Measurements from ENCODE around the gene HARBI1.

The HARBI1 gene
- total RNA-seq, result 8.1 to 9.7 reads per million in 2 donors

DNA sequence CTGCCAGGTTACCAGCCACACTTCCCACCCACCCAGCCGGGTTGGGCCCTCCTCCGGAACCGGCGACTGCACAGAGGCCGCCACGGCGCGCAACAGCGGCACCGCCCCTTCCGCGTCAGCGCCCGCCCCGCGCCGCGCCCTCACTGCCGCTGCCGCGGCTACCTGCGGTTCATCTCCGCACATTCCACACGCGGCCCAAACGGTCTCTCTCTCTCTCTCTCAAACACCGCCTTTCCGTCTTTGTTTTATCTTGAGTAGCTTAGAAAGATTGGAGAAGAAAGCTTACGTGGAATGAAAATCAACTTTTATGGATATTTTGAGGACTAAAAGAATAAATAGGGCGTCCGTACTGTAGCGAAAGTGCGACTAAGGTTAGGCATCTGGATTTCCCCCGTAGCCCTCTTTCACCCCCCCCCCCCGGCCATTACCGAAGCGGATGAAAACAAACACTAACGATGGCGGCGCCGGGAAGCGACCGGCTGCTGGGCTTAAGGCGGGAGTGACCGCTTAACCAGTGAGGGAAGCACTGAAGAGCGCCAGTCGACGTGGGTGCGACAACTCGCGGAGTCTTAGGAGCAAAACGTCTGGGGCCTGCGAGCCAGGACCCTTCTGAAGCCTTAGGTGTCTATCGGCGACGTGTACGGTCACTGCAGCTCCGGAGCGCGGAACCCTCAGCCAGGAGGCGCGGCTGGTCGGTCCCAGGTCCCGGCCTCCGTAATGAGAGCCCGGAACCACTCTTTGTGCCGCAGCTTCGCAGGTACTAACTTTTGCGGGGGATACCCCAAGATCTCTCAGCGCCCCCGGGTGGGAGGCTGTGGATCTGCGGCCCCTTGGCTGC, at the start of gene HARBI1, which contains the start of gene ATG13:
Gene HARBI1 (minus strand): TSS at position 94 of the 838 bp plus-strand sequence. CDS start 990 bp downstream, outside the sequence.
Gene ATG13 (plus strand): TSS at position 420 of the 838 bp plus-strand sequence. CDS start 26,739 bp downstream, outside the sequence.
- peak; percentile 89 for DNase-seq

- DNase-seq, result no peak
Measured at GRCh38 chr11:46666516-46666915, 49.5 kb upstream of the HARBI1 start.

DNA sequence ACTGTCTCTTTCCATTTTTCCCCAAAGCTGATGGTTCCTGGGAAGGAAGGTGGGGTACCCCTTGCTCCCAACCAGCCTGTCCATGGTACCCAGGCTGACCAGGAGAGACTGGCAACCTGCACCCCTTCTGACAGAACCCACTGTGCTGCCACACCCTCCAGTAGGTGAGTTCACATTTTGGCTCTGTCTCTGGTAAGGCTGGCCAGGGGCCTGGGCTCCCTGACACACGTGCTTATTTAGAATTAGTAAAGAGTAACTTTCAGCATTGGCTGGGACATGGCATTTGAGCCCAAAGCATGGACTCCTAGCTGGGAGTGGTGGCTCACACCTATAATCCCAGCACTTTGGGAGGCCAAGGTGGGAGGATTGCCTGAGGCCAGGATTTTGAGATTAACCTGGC, 48.3 kb upstream of the HARBI1 start:
- no peak for DNase-seq

DNA sequence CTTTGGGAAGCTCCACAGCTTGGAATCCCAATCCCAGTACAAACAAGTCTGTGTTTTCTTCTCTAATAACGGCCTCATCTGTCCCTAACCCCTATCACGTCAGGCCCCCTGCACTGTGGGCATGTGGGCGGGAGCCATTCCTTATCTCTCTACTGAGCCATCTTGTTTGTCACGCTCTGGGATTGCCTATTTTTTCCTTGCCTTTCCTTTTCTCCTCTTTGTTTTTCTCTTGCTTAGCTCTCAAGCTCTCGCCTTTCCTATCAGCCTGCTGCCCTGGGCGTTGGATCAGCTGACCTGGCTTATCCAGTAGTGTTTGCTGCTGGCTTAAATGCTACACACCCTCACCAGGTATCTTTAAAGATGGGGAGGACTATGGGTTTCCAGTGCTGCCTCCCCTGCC, 47.6 kb upstream of the HARBI1 start:
- no peak for DNase-seq

DNA sequence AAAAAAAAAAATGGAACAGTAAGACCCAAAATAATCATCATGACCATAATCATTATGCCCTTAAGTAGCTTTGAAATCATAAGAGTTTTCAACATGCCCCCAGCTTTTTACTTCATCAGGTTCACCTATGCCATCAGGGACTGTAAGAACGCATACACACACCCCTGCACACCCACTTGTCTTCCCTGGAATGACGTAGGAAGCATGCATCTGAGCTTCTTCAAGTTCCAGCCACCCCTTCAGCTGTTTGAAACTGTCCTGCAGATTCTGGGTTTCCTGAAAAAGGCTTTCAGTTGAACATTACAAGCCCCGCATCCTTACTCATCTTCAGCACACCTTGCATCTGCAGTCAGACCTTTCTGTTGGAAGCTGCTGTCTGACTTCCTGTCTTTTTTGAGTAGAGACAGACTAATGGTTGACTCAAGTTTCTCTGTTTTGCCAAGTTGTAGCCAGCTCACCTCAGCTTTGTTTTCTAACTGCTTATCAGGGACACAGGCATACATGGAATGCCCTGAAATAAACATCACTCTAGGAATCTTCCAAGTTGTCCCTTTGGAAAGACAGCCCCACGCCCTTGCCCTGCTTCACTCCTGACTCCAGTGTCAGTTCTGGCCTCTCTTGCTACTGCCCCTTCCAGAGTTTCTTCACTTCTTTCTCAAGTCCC, 46.4 kb upstream of the HARBI1 start:
- no peak for DNase-seq

GRCh38 chr11:46662366-46662765, 45.3 kb upstream of the HARBI1 start:
- DNase-seq, result no peak

GRCh38 chr11:46661836-46662235, 44.8 kb upstream of the HARBI1 start:
- DNase-seq, result no peak

DNA sequence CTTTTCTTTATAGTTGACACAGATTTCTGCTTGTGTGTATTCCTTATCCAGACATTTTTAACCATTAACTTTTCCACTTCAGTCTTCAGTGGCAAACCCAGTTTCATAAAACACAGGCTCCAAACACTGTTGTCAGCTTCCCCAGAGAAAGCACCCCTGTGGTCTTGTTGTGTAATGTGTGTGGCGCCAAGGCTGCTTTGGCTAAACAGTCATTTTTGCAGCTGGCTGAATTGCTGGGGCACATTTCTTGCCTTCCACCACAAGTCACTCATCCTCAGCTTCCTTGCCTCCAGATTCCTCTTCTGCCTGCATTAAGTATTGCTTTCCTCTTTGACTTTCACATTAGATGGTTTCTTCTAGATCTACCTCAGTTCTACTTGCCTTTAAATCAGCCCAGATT, 42.9 kb upstream of the HARBI1 start:
- no peak for DNase-seq

GRCh38 chr11:46658259-46658658, 41.2 kb upstream of the HARBI1 start:
- no peak for DNase-seq

GRCh38 chr11:46657186-46657585, 40.2 kb upstream of the HARBI1 start:
- no peak for DNase-seq

DNA sequence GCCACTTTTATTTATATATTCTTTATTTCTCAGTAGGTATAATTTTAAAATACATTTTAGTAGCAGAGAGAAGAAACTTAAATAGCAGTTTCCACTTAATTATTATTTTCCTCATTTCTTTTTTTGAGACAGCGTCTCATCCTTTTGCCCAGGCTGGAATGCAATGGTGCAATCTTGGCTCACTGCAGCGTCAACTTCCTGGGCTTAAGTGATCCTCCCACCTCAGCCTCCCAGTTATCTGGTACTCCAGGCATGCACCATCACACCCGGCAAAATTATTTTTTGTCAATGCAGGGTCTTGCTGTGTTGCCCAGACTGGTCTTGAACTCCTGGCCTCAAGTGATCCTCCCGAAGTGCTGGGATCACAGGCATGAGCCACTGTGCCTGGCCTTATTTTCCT, 38.6 kb upstream of the HARBI1 start:
- DNase-seq, result no peak

GRCh38 chr11:46649180-46649738, 32.2 kb upstream of the HARBI1 start:
- DNase-seq, result no peak

DNA sequence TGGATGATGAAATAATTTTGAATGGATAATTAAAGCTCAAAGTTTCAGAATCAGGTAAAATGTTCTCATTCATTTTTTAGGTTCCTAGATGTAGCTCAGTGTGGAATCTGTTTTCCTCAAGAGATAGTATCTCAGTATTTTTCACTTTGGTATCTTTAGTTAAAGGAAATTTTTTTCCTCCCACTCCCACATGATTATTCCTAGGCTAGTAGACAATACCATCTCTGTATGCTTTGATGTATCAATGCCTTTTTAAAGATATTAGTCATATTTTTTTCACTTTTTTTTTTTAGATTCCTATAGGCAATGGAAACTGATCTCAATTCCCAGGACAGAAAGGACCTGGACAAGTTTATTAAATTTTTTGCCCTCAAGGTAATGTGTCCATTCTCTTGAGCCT, 27.0 kb upstream of the HARBI1 start:
- DNase-seq, result no peak

DNA sequence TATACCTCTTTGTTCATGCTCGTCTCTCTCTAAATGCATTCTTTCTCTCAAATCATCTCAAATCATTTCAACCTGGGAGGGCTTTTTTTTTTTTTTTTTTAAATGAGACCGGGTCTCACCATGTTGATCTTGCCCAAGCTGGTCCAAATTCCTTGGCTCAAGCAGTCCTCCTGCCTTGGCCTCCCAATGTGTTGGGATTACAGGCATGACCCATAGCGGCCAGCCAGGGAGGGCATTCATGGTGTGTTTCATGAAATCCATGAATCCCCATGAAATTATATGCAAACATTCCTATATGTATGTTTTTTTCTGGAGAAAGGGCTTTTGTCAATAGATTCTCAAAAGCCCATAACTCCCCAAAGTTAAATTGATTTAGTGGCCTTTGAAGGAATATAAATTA, 26.5 kb upstream of the HARBI1 start:
- DNase-seq, result no peak

DNA sequence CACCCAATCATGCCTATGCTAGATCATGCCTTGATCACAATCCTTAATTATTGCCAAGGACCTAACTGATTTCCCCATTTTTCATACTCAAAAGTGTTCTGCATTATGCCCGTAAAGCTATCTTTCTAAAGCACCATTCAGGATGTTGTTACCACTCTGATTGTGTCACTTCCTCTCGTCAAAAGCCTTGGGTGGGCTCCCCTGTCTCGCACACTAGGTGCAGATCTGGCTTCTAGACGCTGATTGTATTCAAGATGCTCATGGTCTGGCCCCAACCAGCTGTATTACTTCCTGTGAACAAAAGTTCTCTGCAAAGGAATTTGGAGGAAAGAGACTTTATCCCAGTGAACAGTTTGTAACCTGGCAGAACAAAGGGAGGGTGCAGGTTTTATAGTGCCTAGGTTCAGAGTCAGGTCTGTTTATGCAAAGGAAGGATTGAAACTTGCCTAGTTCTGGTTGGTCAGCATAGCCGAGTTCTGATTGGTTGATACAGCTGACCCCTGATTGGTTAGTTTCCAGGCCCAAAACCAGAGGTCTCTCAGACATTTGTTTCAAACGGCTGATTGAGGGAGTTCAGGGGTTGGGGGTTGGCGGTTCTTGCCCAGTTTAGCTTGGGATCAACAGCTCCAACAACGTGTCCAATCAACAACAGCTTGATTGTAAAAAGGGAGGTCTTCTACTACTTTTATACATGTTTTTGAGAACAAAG, 25.8 kb upstream of the HARBI1 start:
- no peak for DNase-seq

DNA sequence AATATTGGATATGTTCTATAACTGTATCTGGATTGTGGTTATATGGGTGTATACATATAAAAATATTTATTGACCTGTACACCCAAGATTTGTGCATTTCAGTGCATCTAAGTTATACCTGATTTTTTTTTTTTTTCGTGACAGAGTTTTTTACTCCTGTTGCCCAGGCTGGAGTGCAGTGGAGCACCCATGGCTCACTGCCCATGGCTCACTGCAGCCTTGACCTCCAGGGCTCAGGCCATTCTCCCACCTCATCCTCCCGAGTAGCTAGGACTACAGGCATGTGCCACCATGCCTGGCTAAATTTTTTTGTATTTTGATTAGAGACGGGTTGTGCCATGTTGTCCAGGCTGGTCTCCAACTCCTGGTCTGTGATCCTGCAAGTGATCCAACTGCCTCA, 24.6 kb upstream of the HARBI1 start:
- DNase-seq, result no peak

GRCh38 chr11:46640036-46640788, 23.2 kb upstream of the HARBI1 start:
- DNase-seq, result no peak

- DNase-seq, result no peak
Measured at GRCh38 chr11:46639197-46639839, 22.3 kb upstream of the HARBI1 start.

- no peak for DNase-seq
Measured at GRCh38 chr11:46637546-46637945, 20.5 kb upstream of the HARBI1 start.

GRCh38 chr11:46635557-46636139, 18.6 kb upstream of the HARBI1 start:
- no peak for DNase-seq

Data from T-helper 9 cell (primary cell).